Adrenal gland (tissue), 12 donors: Measurements from ENCODE around the gene SPEM2. TPM values are rescaled to one million over a fixed set of nuclear protein-coding genes. Genes with fewer than 3 reads are reported as not detected.

Experiments used
- DNase-seq, 7 donors: peaks; one replicate each; pipeline ENCODE4 v3.0.0-alpha.2; 2019 to 2020
- H3K27ac ChIP-seq, 5 donors: fragments of 200-600 bp; sonication (generic) in 4 of 5; 1 replicate in 3 of 5; 2 replicates in 2 of 5; pipeline versions ENCODE4 v1.5.1 to v1.8.0; 2016 to 2020; ENCODE audit warnings: mild to moderate bottlenecking in 1 of 5
- H3K27me3 ChIP-seq: fragments of 200-600 bp; 2 replicates; pipeline ENCODE4 v1.8.0; 2021
- H3K36me3 ChIP-seq, 2 donors: fragments of 200-600 bp; replicated peaks in 1 of 2; 1 replicate in 1 of 2; 2 replicates in 1 of 2; pipeline versions ENCODE4 v1.5.1 to v1.8.0; 2018 to 2022
- H3K4me1 ChIP-seq, 2 donors: fragments of 200-600 bp; replicated peaks in 1 of 2; 1 replicate in 1 of 2; 2 replicates in 1 of 2; pipeline versions ENCODE4 v1.5.1 to v1.8.0; 2018 to 2021
- H3K4me3 ChIP-seq, 4 donors: fragments of 200-600 bp; sonication (generic) in 3 of 4; one replicate each; pipeline ENCODE4 v1.5.1; 2016 to 2018
- H3K9me3 ChIP-seq, 3 donors: fragments of 200-600 bp; sonication (generic) in 1 of 3; replicated peaks in 1 of 3; 1 replicate in 2 of 3; 2 replicates in 1 of 3; pipeline versions ENCODE4 v1.5.1 to v1.8.0; 2016 to 2021
- POLR2A ChIP-seq, 2 donors: fragments of 450-650 bp; IDR thresholded peaks; one replicate each; pipeline ENCODE4 v1.6.1; 2017; ENCODE audit warnings: antibody characterized with exemption in 2 of 2, mild to moderate bottlenecking in 2 of 2, moderate library complexity in 1 of 2
- WGBS, 4 donors: extraction: QIAGEN DNeasy Blood & Tissue Kit in 2 of 4; methylation state at CpG; one replicate each; pipeline versions ENCODE4 v1.1.5 to v1.1.7; 2013 to 2017; 5-methylcytosine and 5-hydroxymethylcytosine counted together
- intact Hi-C, 2 donors: fragments of 100-400 bp; cut with DNase I; formaldehyde crosslinking; loops; one replicate each; pipeline versions ENCODE4 v1.14.1 to v1.15.0; 2022 to 2023
- polyA plus RNA-seq, 3 donors: library from polyadenylated mRNA; stranded (reverse); fragments of 200-250 nt in 2 of 3; fragments of 350-450 nt in 1 of 3; fragmentation: Illumina TruSeq in 1 of 3; extraction: RNeasy Lipid Tissue Mini Kit (QIAGEN cat#74804) in 1 of 3; gene quantifications; one replicate each; pipeline ENCODE4 v1.2.3, GENCODE V29; 2013 to 2014
- total RNA-seq, 9 donors: library from RNA; depleted of rRNA in 4 of 9; stranded (reverse); fragments of >200 nt in 4 of 9; fragments of 120-200 nt in 1 of 9; fragmentation: NEBNext Ultra II Directional in 1 of 9; extraction: Animal tissue kit (Norgen Biotek cat#: 25700) in 1 of 9; gene quantifications; one replicate each; pipeline versions ENCODE4 v1.1.0 to v1.2.4, GENCODE V29; 2013 to 2023
- TF ChIP-seq, protein P1 (sequence below), 6 experiments: fragments of 450-650 bp in 4 of 6; fragments of 200-600 bp in 2 of 6; sonication (generic) in 1 of 6; IDR thresholded peaks; 1 replicate in 5 of 6; 2 replicates in 1 of 6; pipeline versions ENCODE4 v1.5.1 to v1.8.0; 2016 to 2021; ENCODE audit warnings: antibody characterized with exemption in 6 of 6, mild to moderate bottlenecking in 2 of 6, moderate library complexity in 1 of 6
- donor health status: healthy with polysubstance abuse.
- donor health status: Bipolar disorder and iron deficiency.
- donor health status: DM: yes; HTN: yes; CAD: no.
- donor health status: DM: no; HTN: no; CAD: no.
- donor health status: DM: no; HTN: no; CAD: no.
- donor health status: DM: yes; HTN: yes; CAD: no.

The SPEM2 gene
- total and polyA plus RNA-seq, 12 donors: not detected

DNA sequence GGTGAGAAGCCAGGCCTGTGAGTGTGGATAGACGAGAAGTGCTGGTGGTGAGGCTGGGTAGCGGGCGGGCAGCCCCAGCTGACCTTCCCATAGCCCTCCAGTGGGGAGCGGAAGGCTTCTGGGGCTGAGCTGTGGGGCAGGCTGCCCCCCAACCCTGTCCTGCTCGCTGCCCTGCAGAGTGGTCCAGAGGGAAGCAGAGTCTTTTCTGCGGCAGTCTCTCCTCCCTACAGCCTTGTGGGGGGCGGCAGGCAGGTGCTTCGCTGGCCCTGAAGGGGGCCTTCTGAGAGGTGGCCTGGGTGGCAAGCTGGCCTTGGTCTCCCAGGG is 14.0 kb upstream of the SPEM2 start:
- H3K9me3 ChIP-seq: no peaks in the 10 kb centered on the region
- intact Hi-C loops: no loop called here
- H3K27ac ChIP-seq: no peak overlapping the region
- no peaks in the 10 kb centered on the region for H3K27me3 ChIP-seq
- H3K4me1 ChIP-seq: no peaks in the 10 kb centered on the region
- no peak overlapping the region for H3K4me3 ChIP-seq
- DNase-seq: no peak
- WGBS, 4 donors: 77 to 96% (median 94%) methylated on average over 5 to 8 of the region's 8 CpGs
- TF ChIP-seq, protein P1, sequence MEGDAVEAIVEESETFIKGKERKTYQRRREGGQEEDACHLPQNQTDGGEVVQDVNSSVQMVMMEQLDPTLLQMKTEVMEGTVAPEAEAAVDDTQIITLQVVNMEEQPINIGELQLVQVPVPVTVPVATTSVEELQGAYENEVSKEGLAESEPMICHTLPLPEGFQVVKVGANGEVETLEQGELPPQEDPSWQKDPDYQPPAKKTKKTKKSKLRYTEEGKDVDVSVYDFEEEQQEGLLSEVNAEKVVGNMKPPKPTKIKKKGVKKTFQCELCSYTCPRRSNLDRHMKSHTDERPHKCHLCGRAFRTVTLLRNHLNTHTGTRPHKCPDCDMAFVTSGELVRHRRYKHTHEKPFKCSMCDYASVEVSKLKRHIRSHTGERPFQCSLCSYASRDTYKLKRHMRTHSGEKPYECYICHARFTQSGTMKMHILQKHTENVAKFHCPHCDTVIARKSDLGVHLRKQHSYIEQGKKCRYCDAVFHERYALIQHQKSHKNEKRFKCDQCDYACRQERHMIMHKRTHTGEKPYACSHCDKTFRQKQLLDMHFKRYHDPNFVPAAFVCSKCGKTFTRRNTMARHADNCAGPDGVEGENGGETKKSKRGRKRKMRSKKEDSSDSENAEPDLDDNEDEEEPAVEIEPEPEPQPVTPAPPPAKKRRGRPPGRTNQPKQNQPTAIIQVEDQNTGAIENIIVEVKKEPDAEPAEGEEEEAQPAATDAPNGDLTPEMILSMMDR (IDR thresholded peaks at IDR 0.05): no peak
- no peak for TF ChIP-seq POLR2A (IDR thresholded peaks at IDR 0.05)
- H3K36me3 ChIP-seq: no peaks in the 10 kb centered on the region

DNA sequence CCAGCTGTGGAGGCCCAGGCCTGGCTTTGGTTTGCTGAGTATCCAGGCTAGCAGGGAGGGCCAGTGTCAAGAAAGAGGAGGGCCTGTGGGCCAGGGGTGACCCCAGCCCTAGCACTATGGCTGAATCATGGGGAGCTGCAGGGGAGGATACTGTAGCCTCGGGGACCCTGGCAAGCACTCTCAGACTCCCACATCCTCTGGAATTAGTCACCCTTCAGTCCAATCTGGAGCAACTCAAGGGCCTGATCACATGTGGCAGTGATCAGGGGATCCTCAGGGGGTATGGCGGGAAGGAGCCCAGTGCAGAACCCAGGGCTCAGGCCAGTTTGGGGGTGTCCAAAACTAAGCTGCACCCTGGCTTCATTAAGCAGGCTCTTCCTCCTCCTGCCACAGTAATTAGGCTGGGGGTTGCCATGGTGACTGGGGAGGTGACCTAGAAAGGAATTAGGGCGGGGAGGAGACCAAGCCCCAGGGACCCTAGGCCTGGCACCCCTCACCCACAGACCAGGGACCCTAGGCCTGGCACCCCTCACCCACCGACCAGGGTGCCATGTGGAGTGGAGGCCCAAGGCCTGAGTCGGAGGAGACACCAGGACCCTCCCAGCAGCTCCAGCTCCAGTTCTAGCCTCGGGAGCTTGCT is 11.9 kb upstream of the SPEM2 start:
- intact Hi-C loops: no loop called here
- no peaks in the 10 kb centered on the region for H3K36me3 ChIP-seq
- TF ChIP-seq, protein P1 (IDR thresholded peaks at IDR 0.05): no peak

DNA sequence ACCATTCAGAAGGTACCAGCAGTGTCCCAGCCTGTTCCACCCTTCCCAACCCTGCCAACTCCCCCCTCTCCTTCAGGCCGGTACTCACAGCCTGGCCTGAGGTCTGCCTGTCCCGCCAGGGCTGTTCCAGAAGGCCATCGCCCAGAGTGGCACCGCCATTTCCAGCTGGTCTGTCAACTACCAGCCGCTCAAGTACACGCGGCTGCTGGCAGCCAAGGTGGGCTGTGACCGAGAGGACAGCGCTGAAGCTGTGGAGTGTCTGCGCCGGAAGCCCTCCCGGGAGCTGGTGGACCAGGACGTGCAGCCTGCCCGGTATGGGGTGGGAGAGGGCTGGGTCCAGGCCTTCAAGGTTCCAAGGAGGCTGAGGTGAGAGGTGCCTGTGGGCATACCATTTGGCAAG is 10.6 kb upstream of the SPEM2 start:
- intact Hi-C loops: no loop called here
- no peaks in the 10 kb centered on the region for H3K4me1 ChIP-seq
- no peak overlapping the region for H3K27ac ChIP-seq
- no peaks in the 10 kb centered on the region for H3K36me3 ChIP-seq
- no peak overlapping the region for H3K4me3 ChIP-seq
- no peak for DNase-seq
- H3K9me3 ChIP-seq: no peaks in the 10 kb centered on the region
- WGBS, 4 donors: 84 to 89% (median 89%) methylated on average over 14 of the region's 14 CpGs
- no peak for TF ChIP-seq POLR2A (IDR thresholded peaks at IDR 0.05)
- TF ChIP-seq, protein P1 (IDR thresholded peaks at IDR 0.05): no peak
- no peaks in the 10 kb centered on the region for H3K27me3 ChIP-seq

More for the DNA sequence above, 11.9 kb upstream of the SPEM2 start:
- Histone ChIP-seq H3K27me3 (no peaks in the 10 kb centered on the region), H3K9me3 (no peaks in the 10 kb centered on the region), H3K27ac (no peak overlapping the region), H3K4me1 (no peaks in the 10 kb centered on the region), H3K4me3 (no peak overlapping the region)
- WGBS, 4 donors: 74 to 80% (median 79%) methylated on average over 3 to 6 of the region's 6 CpGs
- DNase-seq: no peak

GRCh38 chr17:7415784-7416183 is 9.6 kb upstream of the SPEM2 start:
- no peak for DNase-seq
- intact Hi-C loops: no loop called here
- no peaks in the 10 kb centered on the region for H3K9me3 ChIP-seq
- no peak overlapping the region for H3K4me3 ChIP-seq
- 88 to 94% (median 92%) methylated on average over 9 to 23 of the region's 23 CpGs for WGBS, 4 donors
- no peaks in the 10 kb centered on the region for H3K27me3 ChIP-seq
- no peak overlapping the region for H3K27ac ChIP-seq
- no peak for TF ChIP-seq POLR2A (IDR thresholded peaks at IDR 0.05)
- TF ChIP-seq, protein P1 (IDR thresholded peaks at IDR 0.05): no peak
- no peaks in the 10 kb centered on the region for H3K4me1 ChIP-seq
- H3K36me3 ChIP-seq: no peaks in the 10 kb centered on the region
